Mucosa of descending colon (tissue), 3 donors: ENCODE results near the gene USP5. TPM values are rescaled to one million over a fixed set of nuclear protein-coding genes. Genes with fewer than 3 reads are reported as not detected.
"Not testable (repeated sequence)": the region's sequence is repeated elsewhere in the genome, so short reads cannot be mapped to it uniquely, and the experiment has no call there.

Experiments used
- ATAC-seq: fragments of 200-7000 bp; cut with Tn5 transposase; one replicate; pipeline ENCODE4 v1.9.1; 2020; ENCODE audit warnings: mild to moderate bottlenecking, moderate library complexity
- DNase-seq, 3 donors: peaks; one replicate each; pipeline ENCODE4 v3.0.0-alpha.2; 2020
- H3K36me3 ChIP-seq: fragments of 200-600 bp; one replicate; pipeline ENCODE4 v1.8.0; 2021; ENCODE audit warnings: low read depth, mild to moderate bottlenecking
- H3K4me1 ChIP-seq: fragments of 200-600 bp; one replicate; pipeline ENCODE4 v1.8.0; 2021; ENCODE audit warnings: low read depth, mild to moderate bottlenecking
- H3K4me3 ChIP-seq: fragments of 200-600 bp; one replicate; pipeline ENCODE4 v1.8.0; 2021; ENCODE audit warnings: mild to moderate bottlenecking
- H3K9me3 ChIP-seq: fragments of 200-600 bp; one replicate; pipeline ENCODE4 v1.8.0; 2021; ENCODE audit warnings: mild to moderate bottlenecking
- intact Hi-C, 2 donors: fragments of 100-400 bp; cut with DNase I in 1 of 2; cut with micrococcal nuclease in 1 of 2; formaldehyde crosslinking; loops; one replicate each; pipeline versions ENCODE4 v1.11.0 to v1.11.1; 2022; cut with DNase I, micrococcal nuclease
- total RNA-seq, 3 donors: library from RNA; stranded (reverse); fragmentation: NEBNext Ultra II Directional in 2 of 3; extraction: Animal tissue kit (Norgen Biotek cat#: 25700) in 2 of 3; gene quantifications; one replicate each; pipeline versions ENCODE4 v1.2.1 to v1.2.4, GENCODE V29; 2021 to 2023
- TF ChIP-seq, protein P1 (sequence below): fragments of 200-600 bp; IDR thresholded peaks from one replicate; pipeline ENCODE4 v1.8.0; 2022; ENCODE audit warnings: antibody characterized with exemption, mild to moderate bottlenecking
- donor health status: DM: no; HTN: no; CAD: no; lungs with moderate emphysema.
- donor health status: DM: no; HTN: no; CAD: no.
- donor health status: DM: no; HTN: yes; CAD: no.

USP5 gene
- total RNA-seq, 3 donors from 2014 or later, result 65.9 to 80.7 (median 79.7) TPM

DNA sequence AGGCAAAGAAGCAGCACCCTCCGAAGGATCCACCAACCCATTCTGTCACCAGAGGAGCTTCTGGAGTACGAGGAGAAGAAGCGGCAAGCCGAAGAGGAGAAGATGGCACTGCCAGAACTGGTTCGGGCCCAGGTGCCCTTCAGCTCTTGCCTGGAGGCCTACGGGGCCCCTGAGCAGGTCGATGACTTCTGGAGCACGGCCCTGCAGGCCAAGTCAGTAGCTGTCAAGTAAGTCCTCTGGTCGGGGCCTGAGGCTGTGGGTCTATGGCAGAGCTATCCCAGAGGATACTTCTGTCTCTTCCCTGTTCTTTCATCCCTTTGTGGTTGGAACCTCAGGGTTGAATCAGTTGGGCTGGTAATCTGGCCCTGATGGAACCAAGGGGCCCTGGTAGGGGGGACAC is 9.4 kb downstream of the USP5 start:
- peaks cover 7% of the 10 kb centered on the region for H3K36me3 ChIP-seq
- TF ChIP-seq, protein P1, sequence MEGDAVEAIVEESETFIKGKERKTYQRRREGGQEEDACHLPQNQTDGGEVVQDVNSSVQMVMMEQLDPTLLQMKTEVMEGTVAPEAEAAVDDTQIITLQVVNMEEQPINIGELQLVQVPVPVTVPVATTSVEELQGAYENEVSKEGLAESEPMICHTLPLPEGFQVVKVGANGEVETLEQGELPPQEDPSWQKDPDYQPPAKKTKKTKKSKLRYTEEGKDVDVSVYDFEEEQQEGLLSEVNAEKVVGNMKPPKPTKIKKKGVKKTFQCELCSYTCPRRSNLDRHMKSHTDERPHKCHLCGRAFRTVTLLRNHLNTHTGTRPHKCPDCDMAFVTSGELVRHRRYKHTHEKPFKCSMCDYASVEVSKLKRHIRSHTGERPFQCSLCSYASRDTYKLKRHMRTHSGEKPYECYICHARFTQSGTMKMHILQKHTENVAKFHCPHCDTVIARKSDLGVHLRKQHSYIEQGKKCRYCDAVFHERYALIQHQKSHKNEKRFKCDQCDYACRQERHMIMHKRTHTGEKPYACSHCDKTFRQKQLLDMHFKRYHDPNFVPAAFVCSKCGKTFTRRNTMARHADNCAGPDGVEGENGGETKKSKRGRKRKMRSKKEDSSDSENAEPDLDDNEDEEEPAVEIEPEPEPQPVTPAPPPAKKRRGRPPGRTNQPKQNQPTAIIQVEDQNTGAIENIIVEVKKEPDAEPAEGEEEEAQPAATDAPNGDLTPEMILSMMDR, result no peak
- intact Hi-C loops, result no loop called here

DNA sequence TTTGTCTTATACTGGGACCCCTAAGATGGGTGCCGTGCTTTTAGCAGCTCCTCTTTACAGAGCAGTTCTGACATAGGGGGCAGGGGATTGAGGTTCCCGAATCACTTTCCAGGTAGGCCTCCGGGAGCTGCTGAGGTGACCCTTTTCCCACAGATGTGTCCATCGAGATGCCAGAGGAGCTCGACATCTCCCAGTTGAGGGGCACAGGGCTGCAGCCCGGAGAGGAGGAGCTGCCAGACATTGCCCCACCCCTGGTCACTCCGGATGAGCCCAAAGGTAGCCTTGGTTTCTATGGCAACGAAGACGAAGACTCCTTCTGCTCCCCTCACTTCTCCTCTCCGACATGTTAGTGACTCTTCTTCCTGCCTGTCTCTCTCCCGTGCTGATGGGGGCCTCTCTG is 11.1 kb downstream of the USP5 start:
- Histone ChIP-seq H3K4me1 (peaks cover 3% of the 10 kb centered on the region), H3K9me3 (no peaks in the 10 kb centered on the region), H3K36me3 (peaks cover 7% of the 10 kb centered on the region), H3K4me3 (no peak overlapping the region)
- DNase-seq (peak in 1 of 3 donors; percentile 44), ATAC-seq (no peak)
- TF ChIP-seq, protein P1, result no peak
- intact Hi-C loops, result no loop called here

More for the DNA sequence above, 9.4 kb downstream of the USP5 start:
- no peak overlapping the region for H3K4me3 ChIP-seq
- peak in 1 of 3 donors; percentile 41 for DNase-seq
- no peaks in the 10 kb centered on the region for H3K4me1 ChIP-seq
- ATAC-seq, result no peak
- H3K9me3 ChIP-seq, result no peaks in the 10 kb centered on the region

DNA sequence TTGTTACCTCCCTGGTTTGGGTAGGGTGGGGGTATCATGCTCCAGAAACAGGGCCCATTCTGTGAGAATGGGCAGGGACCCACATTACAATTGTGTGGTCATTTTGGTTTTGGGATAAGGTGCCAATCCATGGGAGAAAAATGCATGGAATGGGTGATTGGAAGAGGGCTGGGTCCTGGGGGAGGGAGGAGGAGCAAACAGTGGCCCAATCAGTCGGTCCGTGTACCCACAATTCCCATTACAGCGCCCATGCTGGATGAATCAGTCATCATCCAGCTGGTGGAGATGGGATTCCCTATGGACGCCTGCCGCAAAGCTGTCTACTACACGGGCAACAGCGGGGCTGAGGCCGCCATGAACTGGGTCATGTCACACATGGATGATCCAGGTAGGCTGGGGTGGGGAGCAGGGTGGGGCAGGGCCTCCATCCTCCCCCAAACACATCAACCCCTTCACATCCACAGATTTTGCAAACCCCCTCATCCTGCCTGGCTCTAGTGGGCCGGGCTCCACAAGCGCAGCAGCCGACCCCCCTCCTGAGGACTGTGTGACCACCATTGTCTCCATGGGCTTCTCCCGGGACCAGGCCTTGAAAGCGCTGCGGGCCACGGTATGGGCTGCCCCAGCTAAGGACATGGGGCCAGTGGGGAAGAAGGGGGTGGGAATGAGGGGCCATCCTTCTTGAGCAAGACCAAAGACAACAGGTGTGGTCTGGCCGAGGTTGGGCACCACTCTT is 11.8 kb downstream of the USP5 start:
- ATAC-seq, result no peak
- H3K9me3 ChIP-seq, result no peaks in the 10 kb centered on the region
- H3K4me3 ChIP-seq, result no peak overlapping the region
- intact Hi-C loops, result no loop called here
- TF ChIP-seq, protein P1, result no peak
- peaks cover 7% of the 10 kb centered on the region for H3K36me3 ChIP-seq
- peaks cover 10% of the 10 kb centered on the region for H3K4me1 ChIP-seq
- peak in 1 of 3 donors; percentile 46 for DNase-seq

DNA sequence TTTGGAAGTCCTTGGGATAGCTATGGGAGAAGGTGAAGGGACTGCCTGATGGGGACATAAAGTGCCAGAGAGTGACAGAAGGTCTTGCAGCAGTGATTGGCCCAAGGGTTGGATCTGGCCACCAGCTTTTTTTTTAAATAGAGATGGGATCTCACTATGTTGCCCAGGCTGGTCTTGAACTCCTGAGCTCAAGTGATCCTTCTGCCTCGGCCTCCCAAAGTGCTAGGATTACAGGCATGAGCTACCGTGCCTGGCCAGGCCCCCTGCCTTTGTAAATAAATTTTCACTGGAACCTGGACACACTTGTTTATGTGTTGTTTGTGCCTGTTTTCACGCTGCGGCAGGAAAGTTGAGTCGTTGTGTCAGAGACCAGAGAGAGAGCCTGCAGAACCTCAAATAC is 13.4 kb downstream of the USP5 start:
- H3K36me3 ChIP-seq, H3K4me3 ChIP-seq, intact Hi-C loops, H3K9me3 ChIP-seq, ATAC-seq: not testable (repeated sequence)
- H3K4me1 ChIP-seq, result peaks cover 20% of the 10 kb centered on the region
- peak in 1 of 3 donors; percentile 21 for DNase-seq

DNA sequence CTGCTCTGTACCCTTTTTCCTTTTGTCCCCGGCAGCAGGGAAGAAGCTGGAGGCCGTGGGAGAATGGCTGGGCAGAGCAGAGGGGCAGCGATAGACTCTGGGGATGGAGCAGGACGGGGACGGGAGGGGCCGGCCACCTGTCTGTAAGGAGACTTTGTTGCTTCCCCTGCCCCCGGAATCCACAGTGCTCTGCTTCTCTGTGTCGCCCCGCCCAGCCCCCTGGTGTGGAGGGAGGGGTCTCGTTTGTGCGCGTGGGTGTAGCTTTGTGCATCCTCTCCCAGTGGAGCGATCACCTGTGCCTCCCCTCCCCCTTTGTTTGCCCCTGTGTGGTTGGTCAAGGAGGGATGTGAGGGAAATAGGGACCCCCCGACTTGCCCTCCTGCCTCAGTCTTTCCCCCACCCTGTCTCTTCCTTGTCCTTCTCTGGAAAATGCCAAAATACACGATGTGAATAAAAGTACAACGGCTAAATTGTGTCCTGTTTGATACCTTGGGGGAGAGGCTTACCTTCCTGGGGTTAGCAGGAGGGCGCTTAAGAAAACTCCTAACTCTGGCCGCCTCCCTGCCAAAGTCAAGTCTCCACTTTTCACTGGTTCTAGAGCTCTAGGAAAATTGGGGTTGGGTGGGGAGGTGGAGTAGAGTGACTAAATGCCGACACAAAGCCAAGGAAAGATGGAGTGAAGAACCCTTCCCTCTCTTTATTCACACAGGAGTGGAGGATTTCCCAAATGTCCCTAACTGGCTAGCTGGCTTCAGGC is 14.4 kb downstream of the USP5 start:
- Histone ChIP-seq H3K9me3 (no peaks in the 10 kb centered on the region), H3K4me3 (no peak overlapping the region), H3K36me3 (peaks cover under 1% of the 10 kb centered on the region), H3K4me1 (peaks cover 26% of the 10 kb centered on the region)
- ATAC-seq, result no peak
- DNase-seq, result peak; percentile 44 to 64 (median 55)
- intact Hi-C loops, result no loop called here
- TF ChIP-seq, protein P1, result no peak

DNA sequence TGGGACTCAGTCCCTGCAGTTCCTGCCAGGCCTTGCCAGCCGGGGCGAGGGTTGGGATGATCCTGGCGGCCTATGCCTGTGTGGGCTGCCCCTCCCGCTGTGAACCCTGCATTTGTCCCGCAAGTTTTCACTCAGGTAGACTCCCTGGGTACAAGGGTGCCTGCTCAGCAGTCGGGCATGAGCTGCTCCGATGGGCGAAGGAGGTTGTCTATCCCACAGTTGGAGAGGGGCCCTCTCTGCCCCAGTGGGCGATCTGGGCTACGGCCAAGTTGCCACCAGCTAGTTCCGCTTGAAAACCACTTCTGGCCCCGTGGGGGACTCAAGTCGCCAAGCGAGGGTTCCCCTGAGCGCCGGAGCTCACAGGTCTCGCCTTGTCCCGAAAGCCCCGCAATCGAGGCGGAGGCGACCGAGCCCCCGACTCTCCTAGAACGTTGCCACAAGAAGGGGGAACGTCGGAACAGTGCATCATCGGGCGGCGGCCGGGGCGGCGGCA is 15.0 kb downstream of the USP5 start:
- Histone ChIP-seq H3K9me3 (no peaks in the 10 kb centered on the region), H3K4me1 (peaks cover 32% of the 10 kb centered on the region), H3K4me3 (peak overlapping the region; percentile 99), H3K36me3 (no peaks in the 10 kb centered on the region)
- TF ChIP-seq, protein P1, result no peak
- DNase-seq, result peak in 1 of 3 donors; percentile 92
- intact Hi-C loops, result no loop called here
- ATAC-seq, result peak; percentile 2
